ENCODE measurements around the gene CHRNA4.
A peak's percentile ranks its signal among the peaks of the same experiment; 100 is the strongest.

The CHRNA4 gene

DNA sequence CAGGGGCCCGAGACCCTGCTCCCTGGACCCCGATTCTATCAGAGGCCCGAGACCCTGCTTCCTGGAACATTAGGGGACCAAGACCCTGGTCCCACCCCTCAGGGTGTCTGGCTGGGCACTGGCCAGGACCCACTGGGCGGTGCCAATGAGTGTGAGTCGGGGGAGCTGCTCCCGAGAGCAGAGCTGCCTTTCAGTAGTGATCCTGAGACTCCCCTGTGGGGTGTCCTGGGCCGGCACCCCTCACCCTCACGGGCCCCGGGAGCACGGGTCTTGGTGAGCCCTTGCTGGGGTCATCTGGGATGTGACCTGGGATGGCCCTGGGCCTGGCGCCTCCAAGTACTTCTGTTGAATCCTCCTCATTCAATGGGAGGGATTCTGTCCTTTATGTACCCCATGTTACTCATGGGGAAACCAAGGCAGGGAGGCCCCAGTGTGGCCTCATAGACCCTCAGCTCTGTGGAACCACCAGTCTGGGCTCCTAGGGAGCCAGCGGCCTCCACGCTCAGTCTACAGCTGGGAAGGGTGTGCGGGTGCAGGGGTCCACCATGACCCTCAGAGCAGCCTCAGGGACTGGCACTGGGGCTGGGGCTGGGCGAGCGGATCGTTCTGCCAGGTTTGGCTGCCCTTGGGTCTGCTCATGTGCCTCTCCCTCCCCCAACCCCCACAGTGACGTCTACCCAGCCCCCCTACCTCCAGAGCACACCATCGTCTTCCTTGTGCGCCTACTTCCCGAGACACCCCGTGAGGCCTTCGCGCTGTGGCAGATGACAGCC is 42.6 kb downstream of the CHRNA4 start:
- no peak for DNase-seq

DNA sequence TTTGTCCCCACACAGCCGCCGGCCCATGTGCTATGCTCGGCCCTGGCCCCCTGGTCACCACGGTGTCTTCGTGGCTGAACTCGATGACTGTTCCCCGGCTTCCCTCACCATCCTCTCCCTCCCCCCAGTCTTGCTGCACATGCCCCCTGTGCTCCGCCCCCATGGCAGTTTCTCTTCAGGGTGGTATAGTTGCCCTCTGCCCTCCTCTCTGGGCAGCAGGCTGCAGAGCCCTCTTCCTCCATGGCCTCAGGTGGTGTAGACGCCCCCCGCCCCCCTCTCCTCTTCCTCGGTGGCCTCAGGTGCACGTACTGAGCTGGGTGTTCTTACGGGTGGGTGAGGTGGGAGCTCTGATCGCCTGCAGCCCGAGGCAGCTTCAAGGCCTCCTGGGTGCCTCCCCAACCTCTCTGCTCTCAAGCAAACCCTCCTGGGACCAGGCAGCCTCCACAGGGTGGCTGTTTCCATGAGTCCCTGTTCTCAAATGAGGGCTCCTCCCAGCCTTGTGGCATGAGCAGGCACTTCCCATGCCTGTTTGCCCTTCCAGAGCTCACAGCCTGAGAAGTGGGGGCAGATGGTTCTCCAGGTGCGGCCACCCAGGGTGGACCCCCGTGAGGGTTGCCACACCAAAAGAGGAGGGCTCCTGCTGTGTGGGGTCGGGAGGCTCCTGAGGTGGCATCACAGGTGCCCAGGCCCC is 43.4 kb downstream of the CHRNA4 start:
- DNase-seq = peak; percentile 27

DNA sequence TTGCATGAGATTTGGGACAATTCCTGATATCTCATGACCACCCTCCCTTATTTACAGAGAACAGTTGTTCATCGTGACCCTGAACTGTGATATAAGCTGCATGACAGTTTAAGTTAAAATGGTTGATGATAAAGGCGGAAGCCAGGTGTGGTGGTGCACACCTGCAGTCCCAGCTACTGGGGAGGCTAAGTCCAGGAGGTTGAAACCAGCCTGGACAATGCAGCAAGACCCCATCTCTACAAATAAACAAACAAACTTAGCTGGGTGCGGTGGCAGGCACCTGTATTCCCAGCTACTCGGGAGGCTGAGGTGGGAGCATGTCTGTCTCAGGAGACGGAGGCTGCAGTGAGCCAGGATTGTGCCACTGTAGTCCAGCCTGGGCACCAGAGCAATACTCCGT is 44.1 kb downstream of the CHRNA4 start:
- no peak for DNase-seq

DNA sequence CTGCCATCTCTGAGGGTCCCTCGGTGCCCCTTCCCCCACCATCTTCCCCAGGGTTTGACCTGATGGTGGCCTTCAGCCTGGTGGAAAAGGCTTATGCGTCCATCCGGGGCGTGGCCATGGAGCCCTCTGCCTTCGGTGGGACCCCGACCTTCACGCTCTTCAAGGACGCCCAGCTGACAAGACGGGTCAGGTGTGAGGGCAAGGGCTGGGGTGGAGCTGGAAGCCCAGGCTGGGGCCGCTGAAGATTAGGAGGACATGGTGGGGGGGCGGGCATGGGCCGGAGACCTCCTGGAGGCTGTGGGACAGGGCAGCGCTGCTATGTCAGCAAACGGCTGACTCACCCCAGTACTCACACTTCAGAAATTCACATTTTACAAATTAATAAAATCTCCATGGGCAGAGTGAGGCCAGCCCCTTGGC is 44.6 kb downstream of the CHRNA4 start:
- DNase-seq = no peak

DNA sequence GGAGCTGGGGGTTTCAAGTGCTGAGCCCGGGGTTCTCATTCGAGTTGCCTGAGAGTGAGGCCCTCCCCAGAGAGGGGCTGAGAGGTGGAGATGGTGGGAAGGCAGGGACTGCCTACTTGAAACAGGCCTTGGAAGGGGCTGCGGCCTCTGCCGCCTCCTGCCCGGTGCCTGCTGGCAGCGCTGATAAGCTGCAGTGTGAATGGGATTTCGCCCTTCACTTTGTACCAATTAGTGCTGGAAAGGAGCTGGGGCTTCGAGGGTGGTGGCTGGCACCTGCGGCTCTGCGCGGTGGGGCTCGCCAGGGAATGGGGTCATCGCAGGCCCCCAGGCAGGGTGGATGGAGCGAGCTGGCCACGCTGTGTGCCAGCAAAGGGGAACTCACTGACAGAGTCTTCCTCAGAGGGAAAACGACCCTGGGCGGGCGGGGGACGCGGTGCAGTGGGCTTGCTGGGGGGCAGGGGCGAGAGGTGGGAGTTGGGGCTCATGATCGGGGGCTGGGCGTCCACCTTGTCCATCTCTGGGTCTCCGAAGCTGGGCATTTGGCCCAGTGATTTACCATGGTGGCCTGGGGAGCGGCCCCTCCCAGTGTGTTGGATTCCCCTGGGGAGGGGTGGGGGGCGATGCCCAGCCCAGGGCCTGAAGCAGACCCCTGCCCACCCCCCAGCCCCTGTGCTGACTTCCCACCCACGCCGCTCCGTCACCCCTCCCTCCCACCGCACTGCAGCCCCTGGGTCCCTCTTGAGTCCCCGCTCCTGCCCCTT is 45.2 kb downstream of the CHRNA4 start:
- no peak for DNase-seq

DNA sequence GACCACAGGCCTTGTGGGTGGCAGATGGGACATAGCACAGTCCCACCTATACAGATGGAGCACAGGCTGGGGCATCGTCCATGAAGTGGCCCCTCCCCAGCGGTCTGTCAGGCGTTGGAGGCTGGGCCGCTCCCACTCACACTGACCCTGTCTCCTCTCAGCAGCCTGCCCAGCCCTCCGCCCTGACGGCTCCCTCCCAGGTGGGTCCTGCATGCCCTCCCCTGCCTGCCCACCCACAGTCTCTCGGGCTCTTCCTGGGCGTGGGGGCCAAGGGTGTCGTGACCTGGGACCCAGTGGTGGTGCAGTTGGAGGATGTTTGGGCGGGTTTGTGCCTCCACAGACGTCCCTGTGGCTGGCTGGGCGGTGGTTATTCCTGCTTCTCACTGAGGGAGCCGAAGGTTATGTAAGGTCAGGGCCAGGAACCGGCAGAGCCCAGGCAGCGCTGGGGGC is 45.9 kb downstream of the CHRNA4 start:
- DNase-seq = no peak

DNA sequence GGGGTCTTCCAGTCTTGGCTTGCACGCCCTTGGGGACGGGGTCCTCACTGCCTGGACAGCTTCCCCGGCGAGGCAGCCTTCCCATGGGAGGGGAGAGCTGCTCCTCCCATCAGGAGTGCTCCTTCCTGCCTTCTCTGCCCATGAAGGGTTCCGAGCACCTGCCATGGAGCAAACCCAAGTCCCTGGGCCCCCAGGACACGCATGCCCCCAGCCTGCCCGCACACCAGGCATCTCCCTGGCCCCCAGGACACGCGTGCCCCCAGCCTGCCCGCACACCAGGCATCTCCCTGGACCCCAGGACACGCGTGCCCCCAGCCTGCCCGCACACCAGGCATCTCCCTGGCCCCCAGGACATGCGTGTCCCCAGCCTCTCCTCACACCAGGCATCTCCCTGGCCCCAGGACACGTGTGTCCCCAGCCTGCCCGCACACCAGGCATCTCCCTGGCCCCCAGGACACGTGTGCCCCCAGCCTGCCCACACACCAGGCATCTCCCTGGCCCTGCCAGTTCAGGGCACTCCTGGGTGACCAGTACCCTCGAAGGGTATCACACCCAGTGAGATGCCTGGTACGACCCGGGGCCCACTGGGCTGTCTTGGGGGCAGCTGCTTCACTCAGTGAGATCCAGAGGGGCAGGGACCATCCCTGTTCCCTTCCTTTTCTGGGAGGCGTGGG is 46.4 kb downstream of the CHRNA4 start:
- DNase-seq = no peak

DNA sequence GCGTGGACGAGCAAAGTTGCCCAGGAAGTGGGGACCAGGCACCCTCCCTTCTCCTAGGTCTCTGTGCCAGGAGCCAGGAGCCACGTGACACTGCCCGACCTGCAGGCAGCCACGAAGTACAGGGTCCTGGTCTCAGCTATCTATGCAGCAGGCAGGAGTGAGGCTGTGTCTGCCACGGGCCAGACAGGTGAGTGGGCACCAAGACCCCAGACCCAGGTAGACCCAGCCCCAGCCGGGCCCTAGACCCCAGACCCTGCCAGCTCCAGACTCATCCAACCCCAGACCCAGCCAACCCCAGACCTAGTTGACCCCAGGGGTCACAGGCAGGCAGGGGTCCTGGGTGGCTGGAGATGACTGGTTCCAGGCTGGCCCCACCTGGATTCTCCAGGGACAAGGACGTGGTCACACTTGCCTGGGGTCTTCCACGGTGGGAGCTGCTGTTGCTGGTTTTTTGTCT is 47.1 kb downstream of the CHRNA4 start:
- DNase-seq = no peak

DNA sequence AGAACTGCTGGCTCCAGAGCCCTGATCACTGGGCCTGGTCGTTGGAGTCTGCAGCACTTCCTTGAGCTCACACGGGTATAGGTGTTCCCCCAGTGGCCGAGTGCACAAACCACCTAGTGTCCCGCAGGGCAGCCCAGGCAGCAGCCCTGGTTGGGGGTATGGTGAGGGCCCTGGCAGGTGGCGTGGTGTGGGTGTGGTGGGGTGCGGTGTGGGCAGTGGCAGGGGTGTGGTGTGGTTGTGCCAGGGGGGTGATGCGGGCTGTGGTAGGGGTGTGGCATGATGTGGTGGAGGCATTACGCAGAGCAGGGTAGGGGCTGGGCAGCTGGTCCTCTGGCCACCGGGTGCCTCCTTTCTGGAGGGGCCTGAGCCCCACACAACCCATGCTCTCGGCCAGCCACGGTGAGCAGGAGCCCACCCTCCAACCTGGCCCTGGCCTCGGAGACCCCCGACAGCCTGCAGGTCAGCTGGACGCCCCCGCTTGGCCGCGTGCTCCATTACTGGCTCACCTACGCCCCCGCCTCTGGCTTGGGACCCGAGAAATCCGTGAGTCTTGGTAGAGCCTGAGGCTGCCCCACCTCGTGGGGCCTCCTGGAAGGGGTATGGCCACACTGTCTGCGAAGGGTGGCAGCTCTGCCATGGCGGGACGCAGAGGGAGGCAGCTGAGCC is 47.7 kb downstream of the CHRNA4 start:
- DNase-seq = no peak

DNA sequence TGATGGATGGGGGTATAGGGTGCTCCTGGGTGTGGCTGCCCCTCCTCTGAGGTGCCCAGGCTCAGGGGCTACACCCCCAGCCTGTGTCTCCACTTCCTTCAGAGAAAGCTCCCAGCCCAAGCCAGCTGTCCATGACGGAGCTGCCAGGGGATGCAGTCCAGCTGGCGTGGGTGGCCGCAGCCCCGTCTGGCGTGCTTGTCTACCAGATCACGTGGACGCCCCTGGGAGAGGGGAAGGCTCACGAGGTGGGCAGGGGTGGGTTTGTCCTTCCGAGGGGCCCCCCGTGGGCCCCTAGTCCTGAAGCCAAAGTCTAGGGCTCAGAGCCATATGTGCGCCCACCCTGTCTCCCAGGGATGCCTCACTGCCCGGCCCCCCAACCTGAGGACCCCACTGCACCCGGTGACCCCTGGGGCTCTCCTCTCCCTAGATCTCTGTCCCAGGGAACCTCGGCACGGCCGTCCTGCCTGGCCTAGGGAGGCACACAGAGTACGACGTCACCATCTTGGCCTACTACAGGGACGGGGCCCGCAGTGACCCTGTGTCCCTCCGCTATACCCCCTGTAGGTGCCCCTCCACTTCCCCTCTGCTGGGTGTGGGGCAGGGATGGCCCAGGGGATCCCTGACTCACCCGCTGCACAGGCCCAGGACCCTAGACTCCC is 48.3 kb downstream of the CHRNA4 start:
- no peak for DNase-seq

DNA sequence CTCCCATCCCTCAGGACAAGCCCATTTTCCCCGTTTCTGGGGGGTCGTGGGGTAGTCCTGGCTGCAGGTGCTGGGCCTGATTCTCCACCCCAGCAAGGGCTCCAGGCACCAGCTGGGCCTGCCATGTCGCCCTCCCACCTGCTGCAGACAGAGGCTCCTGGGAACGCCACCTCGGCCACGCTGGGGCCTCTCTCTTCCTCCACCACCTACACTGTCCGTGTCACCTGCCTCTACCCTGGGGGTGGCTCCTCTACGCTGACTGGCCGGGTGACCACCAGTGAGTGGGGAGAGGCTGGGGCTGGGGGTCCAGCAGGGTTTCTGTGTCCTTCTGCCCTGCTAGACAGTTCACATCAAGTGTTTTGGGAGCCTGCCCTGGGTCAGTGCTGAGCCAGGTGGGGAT is 48.9 kb downstream of the CHRNA4 start:
- no peak for DNase-seq

DNA sequence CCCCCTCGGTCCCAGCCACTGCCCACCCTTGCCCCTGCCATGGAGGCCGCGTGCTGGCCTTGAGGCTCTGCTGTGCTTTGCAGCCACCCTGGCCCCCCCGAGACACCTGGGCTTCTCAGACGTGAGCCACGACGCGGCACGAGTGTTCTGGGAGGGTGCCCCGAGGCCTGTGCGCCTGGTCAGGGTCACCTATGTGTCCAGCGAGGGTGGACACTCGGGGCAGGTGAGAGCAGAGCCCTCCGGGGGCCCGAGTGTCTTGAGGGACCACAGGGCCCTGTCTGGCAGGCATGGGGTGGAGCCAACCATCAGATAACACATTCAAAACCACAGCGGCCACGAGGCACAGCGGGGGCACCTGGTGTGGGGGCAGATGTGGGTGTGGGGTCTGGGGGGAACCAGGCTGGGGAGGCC is 49.3 kb downstream of the CHRNA4 start:
- DNase-seq = no peak

DNA sequence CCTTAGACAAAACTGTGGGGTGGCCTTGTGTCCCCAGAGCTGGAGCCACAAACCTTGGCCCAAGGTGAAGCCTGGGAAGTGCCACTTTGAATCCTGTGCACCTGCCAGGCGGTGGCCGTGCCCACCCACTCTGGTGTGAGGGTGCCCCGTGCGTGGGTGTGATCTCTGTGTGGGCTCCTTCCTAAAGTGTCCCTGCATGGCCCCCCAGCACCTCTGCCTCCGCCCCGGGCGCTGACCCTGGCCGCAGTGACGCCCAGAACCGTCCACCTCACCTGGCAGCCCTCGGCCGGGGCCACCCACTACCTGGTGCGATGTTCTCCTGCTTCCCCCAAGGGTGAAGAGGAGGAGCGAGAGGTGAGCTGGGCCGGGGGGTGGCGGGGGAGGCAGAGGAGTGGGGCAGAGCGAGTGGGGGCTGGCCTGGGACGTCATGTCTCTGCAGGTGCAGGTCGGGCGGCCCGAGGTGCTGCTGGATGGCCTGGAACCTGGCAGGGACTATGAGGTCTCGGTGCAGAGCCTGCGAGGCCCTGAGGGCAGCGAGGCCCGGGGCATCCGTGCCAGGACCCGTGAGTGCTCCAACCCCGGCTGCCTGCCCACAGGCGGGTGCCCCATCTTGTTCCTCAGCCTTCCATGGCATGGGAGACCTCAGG is 49.8 kb downstream of the CHRNA4 start:
- no peak for DNase-seq

DNA sequence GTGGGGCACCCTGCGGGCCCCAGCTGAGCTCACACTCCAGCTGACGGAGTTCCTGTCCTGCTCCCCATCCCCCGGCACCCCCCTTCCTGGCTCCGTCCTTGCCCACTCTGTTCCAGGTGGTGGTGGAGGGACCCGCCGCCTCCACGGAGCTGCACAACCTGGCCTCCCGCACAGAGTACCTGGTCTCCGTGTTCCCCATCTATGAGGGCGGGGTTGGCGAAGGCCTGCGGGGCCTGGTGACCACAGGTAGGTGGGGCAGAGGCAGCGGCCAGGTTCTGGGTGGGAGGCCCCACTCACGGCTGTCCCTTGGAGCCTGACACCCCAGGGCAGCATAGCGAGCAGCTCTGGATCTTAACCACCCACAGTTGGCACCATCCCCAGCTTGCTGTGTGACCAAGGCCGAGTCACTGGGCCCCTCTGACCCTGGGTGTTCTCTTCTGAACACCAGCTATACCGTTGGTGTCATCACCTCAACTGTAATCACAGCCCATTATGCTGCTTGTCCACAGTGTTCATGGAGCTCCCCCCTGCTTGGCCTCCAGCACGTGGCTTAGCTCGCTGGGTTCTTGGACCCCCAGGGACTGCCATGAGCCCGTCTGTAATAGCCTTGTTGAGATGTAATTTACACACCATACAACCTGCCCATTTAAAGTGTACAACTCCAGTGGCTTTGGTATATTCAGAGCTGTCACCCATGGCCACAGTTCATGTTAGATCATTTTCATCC is 50.7 kb downstream of the CHRNA4 start:
- no peak for DNase-seq

DNA sequence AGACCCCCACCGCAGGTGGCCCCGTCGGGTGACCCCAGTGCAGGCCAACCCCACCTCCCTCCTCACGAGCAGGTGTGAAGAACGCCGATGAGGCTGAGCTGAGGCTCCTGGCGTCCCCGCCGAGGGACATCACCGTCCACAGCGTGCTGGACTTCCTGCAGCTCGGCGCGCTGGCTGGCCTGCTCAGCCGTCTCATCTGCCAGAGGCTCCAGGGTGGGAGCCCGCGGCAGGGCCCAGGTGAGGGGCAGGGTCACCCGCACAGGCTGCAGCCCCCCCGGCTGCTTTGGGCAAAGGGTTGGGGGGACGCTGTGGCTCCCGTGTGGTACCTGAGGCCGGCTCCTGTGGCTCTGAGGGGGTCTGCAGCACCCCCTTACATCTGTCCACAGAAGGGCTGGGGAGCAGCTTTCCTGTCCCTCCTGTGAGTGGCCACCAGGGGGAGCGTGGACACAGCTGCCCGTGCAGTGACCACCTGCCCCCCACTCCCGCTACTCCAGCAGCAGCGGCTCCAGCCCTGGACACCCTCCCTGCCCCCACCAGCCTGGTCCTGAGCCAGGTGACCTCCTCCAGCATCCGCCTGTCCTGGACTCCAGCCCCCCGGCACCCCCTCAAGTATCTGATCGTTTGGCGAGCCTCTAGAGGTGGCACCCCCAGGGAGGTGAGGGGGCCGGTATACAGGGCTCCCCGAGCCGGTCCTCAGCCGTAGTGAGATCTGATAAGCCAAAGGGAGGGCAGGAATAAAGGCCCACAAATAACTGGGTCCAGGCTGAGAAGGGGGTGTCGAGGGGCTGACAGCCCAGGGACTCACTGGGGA is 51.7 kb downstream of the CHRNA4 start:
- DNase-seq = peak; percentile 34

DNA sequence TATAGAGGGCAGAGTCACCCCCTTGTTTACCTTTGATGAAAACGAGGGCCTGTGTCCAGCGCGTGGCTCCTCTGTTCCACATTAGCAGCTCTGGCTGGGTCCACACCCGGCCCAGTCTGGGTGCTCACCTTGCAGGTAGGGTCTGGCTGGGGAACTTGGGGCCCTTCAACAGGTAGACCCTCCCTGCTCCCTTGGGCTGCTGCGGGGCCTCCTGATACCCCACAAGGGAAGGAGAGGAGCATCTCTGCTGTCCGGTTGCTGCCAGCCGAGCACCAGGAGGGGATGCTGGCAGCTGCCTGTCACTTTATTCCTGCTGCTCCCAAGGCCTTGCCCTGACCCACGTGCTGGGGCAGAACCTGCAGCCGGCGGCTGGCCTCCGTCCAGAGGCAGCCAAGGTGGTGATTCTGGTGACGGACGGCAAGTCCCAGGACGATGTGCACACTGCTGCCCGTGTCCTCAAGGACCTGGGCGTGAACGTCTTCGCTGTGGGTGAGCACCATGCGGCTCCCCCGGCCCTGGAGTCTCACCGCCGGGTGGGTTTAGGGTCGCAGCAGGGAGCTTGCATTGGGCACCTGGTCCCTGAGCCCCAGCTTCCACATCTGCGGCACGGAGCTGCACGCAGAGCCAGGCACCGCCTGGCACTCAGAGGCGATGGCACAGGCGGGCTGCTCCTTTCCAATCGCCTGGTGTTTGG is 52.8 kb downstream of the CHRNA4 start:
- DNase-seq = no peak

DNA sequence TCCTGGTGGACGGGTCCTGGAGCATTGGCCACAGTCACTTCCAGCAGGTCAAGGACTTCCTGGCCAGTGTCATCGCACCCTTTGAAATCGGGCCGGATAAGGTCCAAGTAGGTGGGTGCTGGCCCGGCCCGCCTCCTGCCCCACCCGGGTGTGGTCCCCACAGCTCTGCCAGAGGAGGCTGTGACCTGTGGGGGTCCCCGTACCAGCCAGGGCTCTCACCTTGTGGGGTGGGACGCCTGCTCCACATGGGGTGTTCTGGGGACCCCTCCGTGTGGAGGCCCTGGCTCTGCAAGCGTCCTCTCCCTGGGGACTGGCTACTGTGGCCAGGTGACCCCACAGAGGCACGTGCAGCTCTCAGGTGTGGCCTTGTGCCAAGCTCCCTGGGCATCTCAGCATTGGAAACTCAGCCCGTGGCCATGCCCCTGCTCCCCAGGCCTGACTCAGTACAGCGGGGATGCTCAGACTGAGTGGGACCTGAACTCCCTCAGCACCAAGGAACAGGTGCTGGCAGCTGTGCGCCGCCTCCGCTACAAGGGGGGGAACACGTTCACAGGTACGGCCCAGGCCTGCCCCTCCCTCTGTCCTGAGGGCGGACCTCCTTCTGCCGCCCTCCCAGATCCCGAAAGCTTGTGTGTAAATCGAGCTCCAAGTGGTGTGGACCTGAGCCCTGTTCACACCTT is 53.5 kb downstream of the CHRNA4 start:
- no peak for DNase-seq
